DND-41 (cell line): ENCODE data around the gene CEMIP.

Experiments
- EZH2 ChIP-seq: IDR thresholded peaks from 3 replicates; pipeline ENCODE4 v1.6.1; 2012; ENCODE audit warnings: borderline replicate concordance, low read depth, mild to moderate bottlenecking, moderate library complexity, low read length, inconsistent platforms; ENCODE audit not compliant: severe bottlenecking
- TF ChIP-seq, protein P1 (sequence below): IDR thresholded peaks from 2 replicates; pipeline ENCODE4 v1.5.1; 2012; ENCODE audit warnings: borderline replicate concordance, low read length, moderate library complexity, mild to moderate bottlenecking; ENCODE audit not compliant: poor library complexity, severe bottlenecking; ENCODE audit errors: extremely low read depth

DNA sequence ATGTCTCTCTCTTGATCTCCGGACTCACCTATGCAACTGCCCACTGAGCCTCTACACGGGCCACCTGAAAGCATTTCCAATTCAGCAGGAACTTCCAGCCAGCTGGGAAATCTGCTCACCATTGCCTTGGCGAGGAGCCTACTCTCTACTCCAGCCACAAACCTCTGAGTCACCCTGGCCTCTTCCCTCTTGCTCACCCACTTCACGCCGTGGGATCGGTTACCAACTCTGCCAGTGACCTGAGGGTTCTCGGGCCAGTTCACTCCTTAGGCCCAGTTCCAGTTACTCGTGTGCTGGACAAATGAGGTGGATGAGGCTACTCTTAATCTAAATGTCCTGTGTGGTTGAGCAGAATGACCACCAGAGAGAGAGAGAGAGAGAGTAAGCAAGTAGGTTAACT, 70.1 kb downstream of the CEMIP start:
- TF ChIP-seq, protein P1, sequence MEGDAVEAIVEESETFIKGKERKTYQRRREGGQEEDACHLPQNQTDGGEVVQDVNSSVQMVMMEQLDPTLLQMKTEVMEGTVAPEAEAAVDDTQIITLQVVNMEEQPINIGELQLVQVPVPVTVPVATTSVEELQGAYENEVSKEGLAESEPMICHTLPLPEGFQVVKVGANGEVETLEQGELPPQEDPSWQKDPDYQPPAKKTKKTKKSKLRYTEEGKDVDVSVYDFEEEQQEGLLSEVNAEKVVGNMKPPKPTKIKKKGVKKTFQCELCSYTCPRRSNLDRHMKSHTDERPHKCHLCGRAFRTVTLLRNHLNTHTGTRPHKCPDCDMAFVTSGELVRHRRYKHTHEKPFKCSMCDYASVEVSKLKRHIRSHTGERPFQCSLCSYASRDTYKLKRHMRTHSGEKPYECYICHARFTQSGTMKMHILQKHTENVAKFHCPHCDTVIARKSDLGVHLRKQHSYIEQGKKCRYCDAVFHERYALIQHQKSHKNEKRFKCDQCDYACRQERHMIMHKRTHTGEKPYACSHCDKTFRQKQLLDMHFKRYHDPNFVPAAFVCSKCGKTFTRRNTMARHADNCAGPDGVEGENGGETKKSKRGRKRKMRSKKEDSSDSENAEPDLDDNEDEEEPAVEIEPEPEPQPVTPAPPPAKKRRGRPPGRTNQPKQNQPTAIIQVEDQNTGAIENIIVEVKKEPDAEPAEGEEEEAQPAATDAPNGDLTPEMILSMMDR, result no peak
- no peak for TF ChIP-seq EZH2
